Loucy (cell line): ENCODE data around the gene SLC35G6.

Experiments
- H2AFZ ChIP-seq: fragments of 200-600 bp; sonication (generic); 2 replicates; pipeline ENCODE4 v1.6.0; 2016; ENCODE audit warnings: antibody characterized with exemption, mild to moderate bottlenecking, low read length, moderate library complexity
- H3F3A ChIP-seq: fragments of 200-600 bp; 2 replicates; pipeline ENCODE4 v1.6.0; 2016; ENCODE audit warnings: antibody characterized with exemption, low read depth, mild to moderate bottlenecking
- H3K27me3 ChIP-seq: fragments of 200-600 bp; sonication (generic); 2 replicates; pipeline ENCODE4 v1.6.1; 2014; ENCODE audit warnings: low read length, mild to moderate bottlenecking; ENCODE audit not compliant: insufficient read depth, poor library complexity, severe bottlenecking
- H3K36me3 ChIP-seq: fragments of 200-600 bp; sonication (generic); 2 replicates; pipeline ENCODE4 v1.6.1; 2016; ENCODE audit warnings: low read length; ENCODE audit not compliant: insufficient read depth
- H3K4me1 ChIP-seq: fragments of 200-600 bp; sonication (generic); 2 replicates; pipeline ENCODE4 v1.5.1; 2014; ENCODE audit warnings: low read length, mild to moderate bottlenecking; ENCODE audit not compliant: insufficient read depth, poor library complexity, severe bottlenecking
- H3K4me2 ChIP-seq: fragments of 200-600 bp; sonication (generic); 2 replicates; pipeline ENCODE4 v1.6.0; 2014; ENCODE audit warnings: antibody characterized with exemption, low read length, low read depth, mild to moderate bottlenecking; ENCODE audit not compliant: poor library complexity, severe bottlenecking
- H3K4me3 ChIP-seq: fragments of 200-600 bp; sonication (generic); 2 replicates; pipeline ENCODE4 v1.5.1; 2014; ENCODE audit warnings: low read length, mild to moderate bottlenecking, mixed read lengths; ENCODE audit not compliant: poor library complexity, severe bottlenecking
- H3K79me2 ChIP-seq: fragments of 200-600 bp; sonication (generic); 2 replicates; pipeline ENCODE4 v1.6.1; 2014; ENCODE audit warnings: low read length; ENCODE audit not compliant: insufficient read depth
- H3K9ac ChIP-seq: fragments of 200-600 bp; sonication (generic); 2 replicates; pipeline ENCODE4 v1.6.0; 2014; ENCODE audit warnings: mild to moderate bottlenecking, low read depth, low read length, moderate library complexity; ENCODE audit not compliant: poor library complexity, severe bottlenecking
- H3K9me2 ChIP-seq: fragments of 200-600 bp; sonication (generic); replicated peaks from 2 replicates; pipeline ENCODE4 v1.6.1; 2016; ENCODE audit warnings: low read depth, low read length, mixed read lengths
- H3K9me3 ChIP-seq: fragments of 200-600 bp; sonication (generic); 2 replicates; pipeline ENCODE4 v1.6.1; 2014; ENCODE audit warnings: mild to moderate bottlenecking, antibody characterized with exemption, low read length, low read depth; ENCODE audit not compliant: insufficient read depth
- H4K20me1 ChIP-seq: fragments of 200-600 bp; sonication (generic); 2 replicates; pipeline ENCODE4 v1.6.0; 2014; ENCODE audit warnings: antibody characterized with exemption, low read length, mild to moderate bottlenecking; ENCODE audit not compliant: insufficient read depth, poor library complexity, severe bottlenecking
- CTCF ChIP-seq: fragments of 200-600 bp; sonication (generic); conservative IDR thresholded peaks from 2 replicates; pipeline ENCODE4 v1.5.1; 2014; ENCODE audit warnings: mild to moderate bottlenecking, antibody characterized with exemption, low read length
- EZH2phosphoT487 ChIP-seq: fragments of 200-600 bp; IDR thresholded peaks from 2 replicates; pipeline ENCODE4 v1.6.1; 2018; ENCODE audit warnings: antibody characterized with exemption, mild to moderate bottlenecking, moderate library complexity, borderline replicate concordance

Gene SLC35G6

DNA sequence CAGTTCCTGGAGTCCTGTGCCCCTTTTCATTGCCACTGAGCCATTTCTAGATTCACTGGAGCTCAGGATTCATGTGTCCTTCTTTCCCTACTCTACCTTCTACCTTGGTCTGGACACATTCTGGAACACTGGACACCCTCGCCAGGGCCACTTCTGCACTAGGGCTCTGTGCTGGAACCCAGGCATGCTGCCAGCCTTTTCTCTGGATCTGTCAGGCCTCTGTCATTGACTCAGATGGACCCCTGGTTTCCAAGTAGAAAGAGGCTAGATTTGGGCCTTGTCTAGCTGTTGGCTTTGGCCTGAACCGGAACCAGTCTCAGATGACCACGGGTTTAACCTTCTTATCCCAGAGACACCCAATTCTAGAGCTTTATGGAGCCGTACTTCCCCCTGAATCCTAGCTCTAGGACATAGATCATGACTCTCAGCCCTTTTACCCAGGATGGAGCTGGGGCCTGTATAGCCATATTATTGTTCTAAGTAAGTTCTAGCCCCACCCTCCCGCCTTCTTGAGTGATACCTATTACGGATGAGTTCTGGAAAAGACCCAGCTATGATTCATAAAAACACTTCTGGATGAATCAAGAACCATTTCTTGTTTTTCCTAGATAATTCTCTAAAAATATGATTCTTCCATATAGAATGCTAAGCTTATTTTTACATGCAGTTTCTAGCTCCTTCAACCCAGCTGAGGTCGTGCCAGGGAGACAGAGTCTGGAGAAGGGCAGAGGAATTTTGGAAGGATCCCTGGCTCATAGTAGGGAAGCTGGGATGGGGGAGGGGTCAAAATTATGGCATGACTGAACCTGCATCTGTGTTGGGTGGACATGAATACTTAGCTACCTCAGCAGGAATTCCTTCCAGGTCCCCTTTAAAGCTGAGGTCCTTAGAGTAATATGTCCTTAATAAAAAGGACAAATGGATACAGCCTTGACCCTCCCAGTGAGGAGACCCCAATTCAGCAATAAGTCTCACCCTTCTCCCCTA, 37.5 kb upstream of the SLC35G6 start:
- Histone ChIP-seq H3K9me2 (no peaks in the 10 kb centered on the region), H4K20me1 (no peaks in the 10 kb centered on the region), H3K9ac (peak overlapping the region; percentile 60), H3K4me3 (no peak overlapping the region), H3K4me2 (peak overlapping the region; percentile 69), H3F3A (no peaks in the 10 kb centered on the region), H3K4me1 (peaks cover 17% of the 10 kb centered on the region), H3K27me3 (no peaks in the 10 kb centered on the region), H3K36me3 (no peaks in the 10 kb centered on the region), H2AFZ (no peak overlapping the region), H3K79me2 (peaks cover 12% of the 10 kb centered on the region; the same call in 1 of the 2 replicates), H3K9me3 (no peaks in the 10 kb centered on the region)
- no peak for TF ChIP-seq CTCF
- no peak for TF ChIP-seq EZH2phosphoT487

DNA sequence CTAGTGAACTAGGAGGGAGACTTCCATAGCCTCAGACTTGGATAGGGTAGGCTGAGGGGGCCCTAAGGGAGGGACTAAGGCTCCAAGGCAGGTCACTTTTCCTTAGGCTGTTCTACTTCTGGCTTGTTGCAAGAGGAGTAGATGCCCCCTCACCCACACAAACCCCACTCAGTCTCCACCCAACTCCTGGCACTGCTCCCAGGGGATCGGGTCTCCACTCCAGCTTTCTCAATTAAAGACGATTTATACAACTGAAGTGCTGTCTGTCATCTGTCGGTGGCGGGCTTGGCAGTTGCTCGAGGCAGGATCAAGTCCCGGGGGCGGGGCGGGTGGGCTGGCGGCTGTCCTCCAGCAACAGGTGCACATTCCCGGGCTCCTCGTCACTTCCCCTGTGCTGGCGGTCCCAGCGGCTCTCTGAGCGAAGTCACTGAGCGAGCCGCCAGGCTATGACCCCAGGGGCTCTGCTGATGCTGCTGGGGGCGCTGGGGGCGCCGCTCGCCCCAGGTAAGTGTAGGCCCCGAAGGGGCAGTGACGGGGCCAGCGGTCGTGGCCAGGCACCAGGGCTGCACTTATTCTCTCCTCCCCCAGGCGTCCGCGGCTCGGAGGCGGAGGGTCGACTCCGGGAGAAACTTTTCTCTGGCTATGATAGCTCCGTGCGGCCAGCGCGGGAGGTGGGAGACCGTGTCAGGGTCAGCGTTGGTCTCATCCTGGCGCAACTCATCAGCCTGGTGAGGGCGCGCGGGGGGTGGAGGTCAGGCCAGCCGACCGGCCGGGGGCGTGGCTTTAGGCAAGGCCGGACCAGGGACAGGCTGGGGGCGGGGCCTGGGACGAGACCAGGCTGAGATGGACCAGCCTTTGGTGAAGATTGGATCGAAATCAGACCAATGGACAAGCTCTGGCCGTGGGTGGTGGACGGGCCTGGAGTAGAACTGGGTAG, 36.3 kb upstream of the SLC35G6 start, which contains the start of gene CHRNB1:
CHRNB1 (plus strand) TSS at position 380 of the 937 bp plus-strand sequence; CDS start at position 447, 67 bp downstream.
- H3K9me2 ChIP-seq = no peaks in the 10 kb centered on the region
- no peaks in the 10 kb centered on the region for H3K27me3 ChIP-seq
- H3K36me3 ChIP-seq = no peaks in the 10 kb centered on the region
- H3K4me1 ChIP-seq = peaks cover 12% of the 10 kb centered on the region
- no peaks in the 10 kb centered on the region for H4K20me1 ChIP-seq
- peak within 1 kb of the TSS; percentile 86 for H2AFZ ChIP-seq
- no peaks in the 10 kb centered on the region for H3F3A ChIP-seq
- H3K9ac ChIP-seq = peak within 1 kb of the TSS; percentile 60
- H3K4me2 ChIP-seq = peak within 1 kb of the TSS; percentile 69
- peaks cover under 1% of the 10 kb centered on the region; the same call in 1 of the 2 replicates for H3K79me2 ChIP-seq
- H3K4me3 ChIP-seq = peak within 1 kb of the TSS; percentile 73
- TF ChIP-seq CTCF (no peak), EZH2phosphoT487 (no peak)
- H3K9me3 ChIP-seq = no peaks in the 10 kb centered on the region

GRCh38 chr17:7445619-7445968, 35.7 kb upstream of the SLC35G6 start:
- H3K4me3 ChIP-seq = peak overlapping the region; percentile 73
- no peaks in the 10 kb centered on the region for H3K36me3 ChIP-seq
- no peaks in the 10 kb centered on the region for H3K9me2 ChIP-seq
- no peaks in the 10 kb centered on the region for H3K79me2 ChIP-seq
- no peak for TF ChIP-seq CTCF
- no peak for TF ChIP-seq EZH2phosphoT487
- no peaks in the 10 kb centered on the region for H3F3A ChIP-seq
- H3K27me3 ChIP-seq = no peaks in the 10 kb centered on the region
- peak overlapping the region; percentile 86 for H2AFZ ChIP-seq
- H3K4me2 ChIP-seq = peak overlapping the region; percentile 69
- no peaks in the 10 kb centered on the region for H4K20me1 ChIP-seq
- peak overlapping the region; percentile 60 for H3K9ac ChIP-seq
- no peaks in the 10 kb centered on the region for H3K9me3 ChIP-seq
- H3K4me1 ChIP-seq = peaks cover 8% of the 10 kb centered on the region
